NCI-H82 (cell line): ENCODE measurements around the gene ZNF804A.
A peak's percentile ranks its signal among the peaks of the same experiment; 100 is the strongest.
"Not testable (repeated sequence)": the region's sequence is repeated elsewhere in the genome, so short reads cannot be mapped to it uniquely, and the experiment has no call there.

ENCODE experiments used
- DNase-seq: peaks from one replicate; lab custom pipeline; 2025; lab: John Stamatoyannopoulos, UW

The ZNF804A gene

GRCh38 chr2:184830531-184830930 lies 232.2 kb downstream of the ZNF804A start:
- DNase-seq: no peak

GRCh38 chr2:184834699-184835397 lies 236.5 kb downstream of the ZNF804A start:
- DNase-seq: peak; percentile 6

DNA sequence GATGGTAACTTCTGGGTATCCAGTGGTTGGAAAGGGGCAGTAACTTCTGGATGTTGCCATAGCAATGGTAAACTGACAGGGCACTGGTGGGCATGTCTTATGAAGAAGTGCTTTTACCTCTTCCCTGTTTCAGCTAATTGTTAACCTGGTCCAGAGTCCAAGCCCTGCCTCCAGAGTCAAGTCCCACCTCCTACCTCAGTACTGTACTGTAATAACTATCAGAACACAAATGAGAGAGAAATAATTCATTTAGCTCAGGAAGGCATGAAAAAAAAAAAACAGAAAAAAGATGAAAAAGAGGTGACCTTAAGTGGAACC lies 237.0 kb downstream of the ZNF804A start:
- no peak for DNase-seq

- no peak for DNase-seq
Observed at GRCh38 chr2:184847331-184847730, 249.0 kb downstream of the ZNF804A start.

- DNase-seq: no peak
Observed at GRCh38 chr2:184849516-184849915, 251.2 kb downstream of the ZNF804A start.

DNA sequence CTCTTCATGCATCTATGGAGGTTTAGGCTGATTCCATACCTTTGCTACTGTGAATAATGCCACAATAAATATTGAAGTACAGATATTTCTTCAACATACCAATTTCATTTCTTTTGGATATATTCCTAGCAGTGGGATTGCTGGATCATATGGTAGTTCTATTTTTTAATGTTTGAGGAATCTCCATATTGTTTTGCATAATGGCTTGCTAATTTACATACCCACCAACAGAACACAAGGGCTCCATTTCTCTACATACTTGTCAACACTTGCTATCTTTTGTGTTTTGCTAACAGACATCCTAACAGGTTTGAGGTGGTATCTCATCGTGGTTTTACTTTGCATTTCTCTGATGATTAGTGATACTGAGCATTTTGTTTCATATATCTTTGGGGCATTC lies 253.2 kb downstream of the ZNF804A start:
- no peak for DNase-seq

DNA sequence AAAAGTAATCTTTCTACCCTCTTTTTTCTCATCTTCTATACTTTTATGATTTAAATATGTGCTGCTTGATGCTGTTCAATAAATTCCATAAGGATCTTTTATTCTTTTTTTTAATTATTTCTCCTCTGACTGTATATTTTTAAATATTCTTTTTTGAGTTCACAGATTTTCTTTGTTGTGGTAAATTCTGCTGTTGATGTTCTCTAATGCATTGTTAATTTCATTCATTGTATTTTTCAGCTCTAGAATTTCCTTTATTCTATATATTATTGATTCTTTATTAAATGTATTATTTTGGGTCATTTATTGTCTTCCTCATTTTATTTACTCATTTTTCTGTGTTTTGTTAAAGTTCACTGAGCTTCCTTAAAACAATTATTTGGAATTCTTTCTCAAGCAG lies 260.9 kb downstream of the ZNF804A start:
- DNase-seq: no peak

DNA sequence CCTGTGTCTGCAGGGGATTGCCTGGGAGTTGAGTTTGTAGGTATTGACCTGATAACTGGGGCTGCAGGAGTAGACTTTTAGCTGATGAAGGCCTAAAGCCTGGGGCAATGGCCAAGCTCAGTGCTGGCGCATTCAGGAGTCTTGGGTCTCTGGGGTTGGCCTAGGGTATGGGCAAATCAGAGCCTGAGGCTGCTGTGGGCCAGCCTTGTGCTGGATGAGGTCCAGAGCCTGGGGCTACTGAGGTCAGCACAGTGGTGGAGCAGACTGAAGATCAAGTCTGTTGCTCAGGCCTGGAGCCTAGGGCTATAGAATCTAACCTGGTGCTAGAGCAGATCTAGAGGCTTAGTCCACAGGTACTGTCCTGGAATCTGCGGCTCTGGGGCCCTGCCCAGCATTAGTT lies 262.4 kb downstream of the ZNF804A start:
- no peak for DNase-seq

- no peak for DNase-seq
Observed at GRCh38 chr2:184875212-184875611, 276.9 kb downstream of the ZNF804A start.

GRCh38 chr2:184875911-184876310 lies 277.6 kb downstream of the ZNF804A start:
- DNase-seq: no peak

DNA sequence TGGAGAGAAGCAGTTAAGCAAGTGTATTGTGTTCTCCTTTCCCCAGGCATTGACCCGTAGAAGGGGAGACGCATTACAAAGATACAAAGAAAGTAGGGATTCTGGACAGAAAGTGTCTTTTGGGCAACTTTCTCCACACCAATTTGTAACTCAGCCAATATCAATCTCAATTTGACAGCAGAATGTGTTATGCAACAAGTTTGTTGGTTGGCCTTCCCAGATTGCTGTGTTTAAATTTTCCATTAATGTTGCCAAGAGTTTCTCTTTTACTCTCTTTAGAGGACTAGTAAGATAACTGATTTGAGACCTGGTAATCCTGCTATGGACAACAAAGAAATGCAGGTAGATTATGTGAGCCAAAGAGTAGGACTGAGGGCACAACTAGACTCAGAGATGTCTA lies 279.6 kb downstream of the ZNF804A start:
- no peak for DNase-seq

- no peak for DNase-seq
Observed at GRCh38 chr2:184879671-184880070, 281.3 kb downstream of the ZNF804A start.

GRCh38 chr2:184886585-184886984 lies 288.3 kb downstream of the ZNF804A start:
- DNase-seq: not testable (repeated sequence)

DNA sequence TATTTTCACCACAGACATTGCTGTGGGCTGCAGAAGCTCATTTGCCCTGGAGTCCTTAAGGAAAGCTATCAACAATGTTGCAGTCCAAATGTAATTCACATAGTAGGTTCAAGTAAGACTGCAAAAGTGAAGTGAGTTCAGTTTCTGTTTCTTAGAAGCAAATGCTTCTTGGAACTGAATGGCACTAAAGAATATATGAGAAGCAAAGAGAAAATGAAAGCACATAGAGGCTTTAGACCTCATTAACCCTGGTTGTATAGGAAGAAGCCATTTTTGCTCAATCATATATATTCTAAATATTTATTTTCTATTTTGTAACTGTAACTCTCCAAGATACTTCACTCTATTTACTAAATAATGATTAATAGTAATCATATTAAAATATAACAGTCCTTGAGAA lies 292.0 kb downstream of the ZNF804A start:
- no peak for DNase-seq

DNA sequence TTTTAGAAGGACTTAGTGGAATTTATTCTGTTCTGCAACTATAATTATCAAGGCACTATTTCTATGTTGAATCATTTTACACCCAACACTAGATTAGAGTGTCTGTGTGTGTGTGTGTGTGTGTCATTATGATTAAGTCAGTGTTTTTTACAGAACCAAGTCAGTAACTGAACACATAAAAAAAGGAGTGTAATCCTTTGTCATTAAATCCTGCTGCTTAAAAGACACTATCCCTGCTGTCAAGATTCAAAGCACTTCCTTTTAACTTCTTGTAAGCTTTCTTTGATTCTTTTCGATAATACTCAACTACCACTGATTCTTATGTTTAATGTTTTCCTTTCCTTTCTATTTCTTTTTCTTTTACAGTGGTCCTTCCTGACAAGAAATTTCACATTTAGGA lies 306.7 kb downstream of the ZNF804A start:
- no peak for DNase-seq

GRCh38 chr2:184906160-184906559 lies 307.8 kb downstream of the ZNF804A start:
- DNase-seq: no peak

- no peak for DNase-seq
Observed at GRCh38 chr2:184906709-184907108, 308.4 kb downstream of the ZNF804A start.

GRCh38 chr2:184908966-184909365 lies 310.6 kb downstream of the ZNF804A start:
- no peak for DNase-seq

DNA sequence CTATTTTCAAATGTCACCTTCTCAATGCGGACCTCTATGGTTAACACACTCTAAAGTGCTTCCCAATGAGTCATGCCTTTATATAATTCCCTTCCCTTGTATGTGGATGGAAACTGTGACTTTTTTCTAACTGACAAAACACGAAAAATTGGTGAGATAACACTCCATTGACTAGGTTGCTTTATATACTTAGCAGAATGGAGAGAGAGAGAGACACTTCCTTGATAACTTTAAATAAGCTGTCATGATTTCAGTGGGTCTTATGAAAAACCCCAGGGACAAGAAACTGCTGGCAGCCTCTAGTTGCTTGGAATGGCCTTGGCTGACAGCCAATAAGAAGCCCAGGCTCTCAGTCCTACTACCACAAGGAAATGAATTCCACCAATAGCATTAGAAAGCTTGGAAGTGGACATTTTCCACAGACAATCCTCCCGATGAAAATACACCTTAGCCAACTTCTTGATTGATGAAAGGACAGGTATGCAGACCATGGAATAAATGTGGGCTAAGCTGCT lies 322.2 kb downstream of the ZNF804A start:
- DNase-seq: no peak

DNA sequence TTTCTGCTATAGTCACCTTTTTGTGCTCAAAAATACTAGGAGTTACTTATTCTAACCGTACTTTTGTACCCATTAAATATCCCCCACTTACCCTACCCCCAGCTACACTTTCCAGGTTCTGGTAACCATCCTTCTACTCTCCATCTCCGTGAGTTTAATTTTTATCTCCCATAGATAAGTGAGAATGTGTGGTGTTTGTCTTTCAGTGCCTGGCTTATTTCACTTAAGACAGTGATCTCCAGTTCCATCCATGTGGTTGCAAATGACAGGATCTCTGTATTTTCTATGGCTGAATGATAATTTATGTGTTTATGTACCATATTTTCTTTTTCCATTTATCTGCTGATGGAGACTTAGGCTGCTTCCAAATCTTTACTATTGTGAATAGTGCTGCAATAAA lies 323.3 kb downstream of the ZNF804A start:
- no peak for DNase-seq

DNA sequence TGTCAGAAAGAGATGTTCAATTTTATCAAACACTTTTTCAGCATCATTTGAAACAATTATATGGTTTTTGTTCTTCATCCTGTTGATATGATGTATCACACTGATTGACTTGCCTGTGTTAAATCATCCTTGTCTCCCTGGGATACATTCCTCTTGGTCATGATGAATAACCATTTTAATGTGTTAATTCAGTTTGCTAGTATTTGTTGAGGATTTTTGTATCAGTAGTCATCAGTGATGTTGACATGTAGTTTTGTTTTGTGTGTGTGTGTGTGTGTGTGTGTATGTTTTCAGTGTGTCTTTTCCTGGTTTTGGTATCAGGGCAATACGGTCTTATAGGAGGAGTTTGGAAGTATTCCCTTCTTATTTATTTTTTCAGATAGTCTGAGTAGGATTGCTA lies 325.4 kb downstream of the ZNF804A start:
- DNase-seq: no peak

DNA sequence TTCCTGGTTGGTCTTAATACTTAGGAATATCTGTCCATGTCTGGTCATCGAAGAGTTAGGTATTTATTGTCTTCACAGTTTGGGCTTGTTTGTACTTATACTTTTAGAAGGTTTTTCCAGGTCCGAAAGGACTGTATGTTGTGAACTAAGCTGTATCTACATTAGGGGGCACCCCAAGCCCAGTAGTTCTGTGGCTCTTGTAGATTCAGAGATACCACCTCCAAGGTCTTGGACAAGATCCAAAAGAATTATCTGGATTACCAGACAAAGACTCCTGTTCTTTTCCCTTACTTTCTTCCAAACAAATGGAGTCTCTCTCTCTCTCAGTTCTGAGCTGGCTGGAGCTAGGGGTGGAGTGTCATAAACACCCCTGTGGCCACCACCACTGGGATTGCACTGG lies 328.7 kb downstream of the ZNF804A start:
- peak; percentile 27 for DNase-seq

GRCh38 chr2:184936761-184937160 lies 338.4 kb downstream of the ZNF804A start:
- DNase-seq: no peak

DNA sequence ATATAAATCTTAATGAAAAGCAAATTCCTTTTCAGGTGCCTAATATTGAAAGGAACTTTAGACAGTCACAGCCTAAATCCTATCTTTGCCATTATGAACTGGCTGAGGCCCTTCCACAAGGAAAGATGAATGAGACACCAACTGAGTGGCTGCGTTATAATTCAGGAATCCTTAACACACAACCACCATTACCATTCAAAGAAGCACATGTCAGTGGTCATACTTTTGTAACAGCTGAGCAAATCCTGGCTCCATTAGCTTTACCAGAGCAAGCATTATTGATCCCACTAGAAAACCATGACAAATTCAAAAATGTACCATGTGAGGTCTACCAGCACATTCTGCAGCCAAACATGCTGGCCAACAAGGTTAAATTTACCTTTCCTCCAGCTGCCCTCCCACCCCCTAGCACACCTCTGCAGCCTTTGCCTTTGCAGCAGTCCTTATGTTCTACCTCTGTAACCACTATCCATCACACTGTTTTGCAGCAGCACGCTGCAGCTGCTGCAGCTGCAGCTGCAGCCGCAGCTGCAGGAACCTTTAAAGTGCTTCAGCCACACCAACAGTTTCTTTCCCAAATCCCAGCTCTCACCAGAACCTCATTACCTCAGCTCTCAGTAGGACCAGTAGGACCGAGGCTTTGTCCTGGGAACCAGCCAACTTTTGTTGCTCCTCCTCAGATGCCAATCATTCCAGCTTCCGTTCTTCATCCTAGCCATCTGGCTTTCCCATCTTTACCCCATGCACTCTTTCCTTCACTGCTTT lies 340.1 kb downstream of the ZNF804A start:
- DNase-seq: no peak
